ENCODE measurements around the gene GLRX.
A peak's percentile ranks its signal among the peaks of the same experiment; 100 is the strongest.
"Not testable (repeated sequence)": the region's sequence is repeated elsewhere in the genome, so short reads cannot be mapped to it uniquely, and the experiment has no call there.

GLRX gene

GRCh38 chr5:95851141-95851540, 28.6 kb upstream of the GLRX start:
- DNase-seq: not testable (repeated sequence)

- no peak for DNase-seq
Measured at GRCh38 chr5:95850391-95850894, 27.9 kb upstream of the GLRX start.

DNA sequence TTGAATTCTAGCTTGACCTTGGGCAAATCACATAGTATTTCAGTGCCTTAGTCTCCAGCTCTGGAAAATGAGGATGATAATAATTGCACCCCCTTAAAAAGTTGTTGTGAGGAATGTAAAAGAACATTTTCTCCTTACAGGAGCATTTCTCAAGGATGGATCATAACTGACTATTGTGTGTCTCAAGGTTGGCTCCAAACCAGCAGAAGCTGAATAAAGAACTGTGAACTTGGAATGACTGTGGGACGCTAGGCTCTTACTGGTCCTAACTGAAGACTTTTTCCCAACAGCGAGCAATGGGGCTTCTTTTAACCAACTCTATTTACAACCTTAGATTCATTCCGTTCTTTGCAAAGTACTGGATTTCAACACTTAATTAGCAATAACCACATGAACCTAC, 26.2 kb upstream of the GLRX start:
- DNase-seq: no peak

DNA sequence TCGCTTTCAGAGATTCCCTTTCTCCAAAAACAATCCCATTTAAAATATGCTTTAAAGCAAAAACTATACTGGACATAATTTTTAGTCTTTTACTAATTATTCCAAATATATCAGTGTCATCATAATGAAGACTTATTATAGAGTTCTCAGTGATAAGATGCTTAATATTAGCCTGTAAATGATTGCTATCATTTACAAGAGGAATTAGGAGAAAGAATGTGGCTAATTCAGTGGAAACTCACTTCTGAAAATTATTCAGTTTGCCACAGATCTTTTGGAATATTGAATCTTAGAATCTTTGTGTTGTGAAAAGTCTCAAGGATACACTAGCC, 24.7 kb upstream of the GLRX start:
- no peak for DNase-seq

GRCh38 chr5:95846554-95847260, 24.2 kb upstream of the GLRX start:
- DNase-seq: peak; percentile 60 to 72

- no peak for DNase-seq
Measured at GRCh38 chr5:95845391-95845790, 22.9 kb upstream of the GLRX start.

GRCh38 chr5:95843733-95844223, 21.3 kb upstream of the GLRX start:
- DNase-seq: no peak

DNA sequence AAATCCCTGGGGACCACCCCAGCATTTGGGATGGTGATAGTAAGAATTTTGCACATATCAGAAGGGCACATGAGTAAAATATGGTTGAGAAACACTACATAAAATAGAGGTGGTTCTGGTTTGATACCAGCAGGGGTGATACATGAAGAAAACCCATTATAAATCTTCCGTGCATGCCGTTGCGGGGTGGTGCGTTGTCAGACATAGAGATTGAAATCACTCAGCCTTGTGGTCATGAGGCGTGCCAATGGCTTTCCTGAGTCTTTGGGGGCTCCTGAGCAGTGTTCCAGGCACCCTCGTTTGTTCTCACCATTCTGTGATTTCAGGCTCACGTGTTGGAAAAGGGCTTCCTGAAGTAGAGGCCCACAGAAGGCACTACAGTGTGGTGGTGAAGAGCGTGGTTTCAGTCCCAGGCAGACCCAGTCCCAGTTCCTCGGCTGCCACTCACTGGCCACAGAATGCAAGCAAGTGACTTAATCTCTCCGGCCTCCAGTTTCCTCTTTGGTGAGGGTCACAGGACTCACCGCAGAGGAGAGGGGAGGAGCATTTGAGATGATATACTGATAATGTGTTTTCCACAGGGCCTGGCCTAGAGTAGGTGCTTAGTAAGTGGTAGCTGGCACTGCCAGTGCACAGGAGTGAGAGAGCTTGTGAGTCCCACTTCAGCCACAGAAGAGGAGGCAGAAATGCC, 20.5 kb upstream of the GLRX start:
- DNase-seq: peak; percentile 65 to 74

- no peak for DNase-seq
Measured at GRCh38 chr5:95841914-95842812, 19.6 kb upstream of the GLRX start.

DNA sequence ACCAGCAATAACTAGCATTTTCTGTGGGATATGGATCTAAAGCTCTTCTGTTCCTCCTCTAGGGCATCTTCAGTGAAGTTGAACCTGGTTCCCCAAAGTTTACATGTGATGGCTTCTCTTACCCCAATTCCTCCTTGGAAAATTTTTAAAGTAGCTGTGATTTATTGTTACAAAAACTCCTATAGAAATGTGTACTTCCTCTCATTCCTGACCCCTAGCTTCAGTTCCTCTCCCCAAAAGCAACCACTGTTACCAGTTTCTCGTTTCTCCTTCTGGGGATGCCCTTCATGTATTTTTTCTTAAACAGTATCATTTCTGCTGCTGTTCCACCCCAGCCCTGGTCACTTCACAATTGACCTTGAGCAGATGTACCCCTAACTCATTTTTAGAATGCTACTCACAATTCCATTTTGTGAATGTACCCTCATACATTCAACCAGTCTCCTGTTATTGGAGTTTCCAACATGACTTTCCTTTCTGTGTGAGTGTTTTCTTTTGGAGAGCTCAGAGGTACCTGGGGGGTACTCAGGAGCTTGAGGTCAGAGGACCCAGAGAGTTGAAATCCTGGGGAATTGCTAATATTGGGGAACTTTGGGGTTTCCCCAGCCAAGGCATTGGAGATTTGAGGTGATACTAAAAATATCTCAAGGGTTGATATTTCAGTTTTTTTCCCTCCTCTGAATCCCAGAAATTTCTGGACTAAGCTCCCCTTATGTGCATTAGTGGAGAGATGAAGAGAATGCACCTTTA, 18.6 kb upstream of the GLRX start:
- DNase-seq: no peak

DNA sequence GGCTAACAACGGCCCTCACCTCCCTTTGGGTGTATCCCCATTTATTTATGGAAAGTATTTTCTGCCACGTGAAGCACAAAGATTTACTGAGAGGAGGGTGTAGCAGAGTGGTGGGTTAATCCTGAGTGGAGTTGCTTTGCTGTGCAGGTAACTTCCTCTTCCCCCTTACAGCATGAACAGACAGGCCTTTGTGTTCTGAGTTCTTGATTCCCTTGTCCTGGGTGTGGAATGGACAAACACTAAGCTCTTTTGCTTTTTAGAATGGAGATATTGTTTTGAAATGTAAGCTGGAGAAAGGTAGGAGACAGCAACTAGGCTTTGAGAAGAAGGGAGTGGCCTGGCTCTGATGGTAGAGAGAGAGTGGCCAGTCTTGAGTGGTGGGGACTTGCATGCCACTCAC, 17.1 kb upstream of the GLRX start:
- DNase-seq: no peak

GRCh38 chr5:95838556-95838955, 16.0 kb upstream of the GLRX start:
- no peak for DNase-seq

DNA sequence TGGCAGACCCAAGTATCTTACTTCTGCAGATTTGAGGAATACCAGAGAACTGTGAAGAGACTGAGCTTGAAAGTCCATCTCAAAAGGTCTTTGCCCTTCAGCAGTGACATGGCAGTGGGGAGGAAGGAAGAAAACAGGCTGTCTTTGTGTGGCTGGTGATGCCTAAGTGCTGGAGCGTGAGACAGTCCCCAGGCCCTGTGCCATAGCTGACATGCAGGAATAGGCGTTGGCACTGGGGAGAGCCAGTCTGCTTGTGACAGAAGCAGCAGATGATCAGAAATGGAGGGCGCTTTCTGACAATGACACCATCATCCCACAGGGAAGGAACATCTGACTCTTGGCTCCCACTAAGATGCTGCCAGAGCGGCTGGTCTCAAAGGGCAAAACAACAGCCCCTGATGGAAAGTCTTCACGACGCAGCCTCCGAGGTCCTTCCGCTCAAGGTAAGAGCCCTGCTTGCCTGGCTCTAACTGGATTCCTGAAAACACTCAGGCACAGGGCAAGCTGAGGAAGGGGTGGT, 15.5 kb upstream of the GLRX start:
- DNase-seq: no peak

DNA sequence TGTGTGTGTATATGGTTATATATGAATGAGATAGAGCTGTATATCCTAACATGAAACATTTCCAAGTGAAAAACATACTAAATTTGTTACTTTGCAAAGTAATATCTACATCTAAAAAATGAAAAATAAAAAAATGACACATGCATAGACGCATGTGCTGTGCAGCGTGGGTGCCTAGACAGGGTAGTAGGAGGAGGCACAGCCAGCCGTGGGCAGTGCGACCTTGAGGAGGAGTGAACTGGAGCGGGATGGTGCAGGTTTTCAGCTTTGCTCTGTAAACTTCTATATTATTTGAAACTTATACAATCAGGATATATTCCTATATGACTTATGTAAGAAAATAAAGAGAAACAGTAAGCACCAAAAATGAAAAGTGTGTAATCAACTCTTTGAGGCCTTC, 15.0 kb upstream of the GLRX start:
- DNase-seq: no peak

- DNase-seq: not testable (repeated sequence)
Measured at GRCh38 chr5:95836971-95837370, 14.4 kb upstream of the GLRX start.

DNA sequence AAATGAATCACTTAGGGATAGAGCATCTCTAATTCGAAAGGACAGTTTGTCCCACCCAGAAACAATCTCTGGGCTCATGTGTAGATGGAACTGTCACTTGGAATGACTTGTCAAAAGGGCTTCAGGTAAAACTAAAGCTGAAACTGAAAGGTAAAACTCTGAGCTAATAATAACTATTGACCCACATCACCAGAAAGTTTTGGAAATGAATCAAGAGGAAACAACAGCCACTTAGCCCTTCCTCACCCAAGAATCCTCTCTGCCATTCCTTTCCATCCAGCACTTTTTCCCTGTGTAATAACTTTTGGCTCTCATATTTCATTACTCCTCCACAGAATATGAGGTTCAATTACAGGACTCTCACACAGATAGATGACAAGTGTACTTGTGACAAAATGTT, 14.0 kb upstream of the GLRX start:
- no peak for DNase-seq

GRCh38 chr5:95835682-95836385, 13.3 kb upstream of the GLRX start:
- no peak for DNase-seq

DNA sequence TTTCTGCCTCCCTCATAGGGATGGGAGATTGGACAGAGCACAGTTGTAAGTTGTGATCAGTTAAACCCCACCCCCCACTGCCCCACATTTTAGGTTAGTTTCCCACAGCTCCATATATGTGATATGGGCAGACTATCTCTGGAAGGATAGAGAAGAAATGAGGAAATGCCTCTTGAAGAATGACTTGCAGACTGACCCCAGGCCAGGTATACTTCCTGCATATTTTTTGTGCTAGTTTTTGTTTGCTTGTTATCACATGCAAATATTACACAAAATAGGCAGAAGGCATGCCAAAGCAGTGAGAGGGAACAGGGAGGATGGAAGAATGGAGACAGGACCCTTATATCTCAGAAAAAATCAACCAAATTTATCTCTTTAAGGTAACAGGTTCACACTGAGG, 10.1 kb upstream of the GLRX start:
- DNase-seq: no peak

DNA sequence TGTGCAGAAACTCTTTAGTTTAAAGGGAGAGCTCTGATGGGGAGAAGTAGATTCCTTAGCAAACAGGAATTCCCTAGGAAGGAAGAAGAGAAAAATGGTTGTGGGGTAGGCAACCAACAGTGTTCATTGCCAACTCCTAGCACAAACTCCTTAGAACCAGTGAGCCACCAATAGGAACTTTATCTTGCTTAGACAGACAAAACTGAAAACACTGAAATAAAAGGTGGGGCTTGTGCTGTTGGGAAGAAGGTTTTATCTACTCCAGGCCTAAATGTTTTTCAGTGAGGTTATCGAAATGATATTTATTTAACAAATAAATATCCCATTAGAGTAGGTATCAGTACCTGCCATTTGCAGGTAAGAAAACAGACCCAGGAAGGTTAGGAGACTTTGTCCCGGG, 7.7 kb upstream of the GLRX start:
- DNase-seq: no peak

GRCh38 chr5:95827892-95828246, 5.3 kb upstream of the GLRX start:
- no peak for DNase-seq

DNA sequence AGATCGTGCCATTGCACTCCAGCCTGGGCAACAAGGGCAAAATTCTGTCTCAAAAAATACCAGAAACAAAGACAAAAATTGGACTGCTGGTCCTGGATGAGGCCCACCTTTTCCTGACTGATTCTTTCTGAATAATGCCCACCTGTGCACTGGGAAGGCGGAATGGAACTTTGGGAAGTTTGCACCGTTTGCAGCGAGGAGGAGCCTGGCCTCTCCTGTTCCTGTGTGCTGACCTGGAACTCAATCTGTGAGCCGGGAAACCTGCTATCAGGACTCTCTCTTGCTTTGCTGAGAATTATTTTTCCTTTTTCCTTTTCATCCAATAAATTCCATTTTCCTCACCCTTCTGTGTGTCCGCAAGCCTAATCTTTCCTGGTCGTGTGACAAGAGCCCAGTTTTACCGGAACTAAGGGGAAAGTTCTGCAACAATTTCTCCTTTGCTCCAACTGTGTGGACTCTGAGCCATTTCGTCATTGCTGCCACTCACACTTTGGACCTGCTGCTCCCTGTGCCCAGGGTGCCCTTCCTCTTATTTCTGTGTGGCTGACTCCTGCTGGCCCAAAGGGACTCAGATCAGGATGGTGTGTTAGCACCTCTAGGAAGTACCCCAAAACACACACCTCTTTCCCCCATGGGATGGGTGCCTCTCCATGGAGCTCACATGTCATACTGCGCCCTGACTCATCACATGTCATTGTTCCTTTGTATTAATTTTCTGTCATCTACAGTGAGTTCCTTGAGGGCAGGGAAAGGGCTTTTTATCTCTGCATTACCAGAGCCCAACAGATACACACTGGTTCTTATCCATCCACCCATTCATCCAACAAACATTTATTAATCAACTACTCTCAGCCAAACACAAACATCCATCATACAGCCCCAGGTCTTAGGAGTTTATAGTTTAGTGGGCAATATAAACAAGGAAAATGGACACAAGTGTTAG, 4.7 kb upstream of the GLRX start:
- no peak for DNase-seq
